Colonic mucosa (tissue), 4 donors: Measurements from ENCODE around the gene PHC3. TPM values are rescaled to one million over a fixed set of nuclear protein-coding genes. Genes with fewer than 3 reads are reported as not detected.
A peak's percentile ranks its signal among the peaks of the same experiment; 100 is the strongest.

Source experiments
- DNase-seq: peaks from one replicate; pipeline ENCODE4 v3.0.0-alpha.2; 2020
- H3K27ac ChIP-seq: fragments of 200-600 bp; one replicate; pipeline ENCODE4 v1.8.0; 2021
- H3K27me3 ChIP-seq: fragments of 200-600 bp; one replicate; pipeline ENCODE4 v1.8.0; 2021
- H3K36me3 ChIP-seq: fragments of 200-600 bp; one replicate; pipeline ENCODE4 v1.8.0; 2021
- H3K4me1 ChIP-seq: fragments of 200-600 bp; one replicate; pipeline ENCODE4 v1.8.0; 2021; ENCODE audit warnings: mild to moderate bottlenecking
- H3K4me3 ChIP-seq: fragments of 200-600 bp; one replicate; pipeline ENCODE4 v1.8.0; 2021
- H3K9ac ChIP-seq, 2 donors: one replicate each; pipeline ENCODE4 v1.7.0; 2013; ENCODE audit warnings: control low read depth in 2 of 2, low read depth in 2 of 2, low read length in 2 of 2
- H3K9me3 ChIP-seq: fragments of 200-600 bp; one replicate; pipeline ENCODE4 v1.8.0; 2021
- CTCF ChIP-seq: fragments of 200-600 bp; IDR thresholded peaks from one replicate; pipeline ENCODE4 v1.8.0; 2022; ENCODE audit warnings: antibody characterized with exemption, mild to moderate bottlenecking
- intact Hi-C: fragments of 100-400 bp; cut with DNase I; formaldehyde crosslinking; loops from one replicate; pipeline ENCODE4 v1.14.1; 2022
- total RNA-seq, 2 donors: library from RNA; stranded (reverse); fragmentation: NEBNext Ultra II Directional in 1 of 2; extraction: Animal tissue kit (Norgen Biotek cat#: 25700) in 1 of 2; gene quantifications; one replicate each; pipeline ENCODE4 v1.2.1, GENCODE V29; 2021
- donor health status: healthy.
- donor health status: DM: no; HTN: no; CAD: no.
- donor health status: DM: no; HTN: no; CAD: no.

PHC3 gene
- total RNA-seq = 10 to 100 TPM; 36.4 to 49.4 TPM

GRCh38 chr3:170180908-170181885 is at the start of gene PHC3:
PHC3 (minus strand) TSS chr3:170181733; CDS start chr3:170181715, 18 bp downstream.
- intact Hi-C loops = no loop called here
- peak; percentile 95 for DNase-seq
- H3K4me3 ChIP-seq = peak within 1 kb of the TSS; percentile 86
- H3K27ac ChIP-seq = peak within 1 kb of the TSS; percentile 99
- H3K36me3 ChIP-seq = no peaks in the 10 kb centered on the region
- H3K9me3 ChIP-seq = no peaks in the 10 kb centered on the region
- TF ChIP-seq CTCF = no peak
- no peaks in the 10 kb centered on the region for H3K27me3 ChIP-seq
- H3K9ac ChIP-seq = peak within 1 kb of the TSS; percentile 94 to 95
- peaks cover 3% of the 10 kb centered on the region for H3K4me1 ChIP-seq

GRCh38 chr3:170228093-170228766 is 46.7 kb upstream of the PHC3 start:
- Histone ChIP-seq H3K36me3 (no peaks in the 10 kb centered on the region), H3K4me3 (no peak overlapping the region), H3K4me1 (no peaks in the 10 kb centered on the region), H3K9ac (no peak overlapping the region), H3K27me3 (no peaks in the 10 kb centered on the region), H3K27ac (no peak overlapping the region), H3K9me3 (no peaks in the 10 kb centered on the region)
- no peak for DNase-seq
- intact Hi-C loops = no loop called here
- TF ChIP-seq CTCF = no peak

- TF ChIP-seq CTCF = no peak
- Histone ChIP-seq H3K36me3 (no peaks in the 10 kb centered on the region), H3K9me3 (no peaks in the 10 kb centered on the region), H3K4me3 (no peak overlapping the region), H3K9ac (no peak overlapping the region), H3K4me1 (no peaks in the 10 kb centered on the region), H3K27me3 (no peaks in the 10 kb centered on the region), H3K27ac (no peak overlapping the region)
- intact Hi-C loops = no loop called here
- DNase-seq = no peak
Observed at GRCh38 chr3:170226426-170226960, 45.0 kb upstream of the PHC3 start.

- H3K27ac ChIP-seq = no peak overlapping the region
Observed at GRCh38 chr3:170225166-170225565, 43.6 kb upstream of the PHC3 start.

More at GRCh38 chr3:170225166-170225565, 43.6 kb upstream of the PHC3 start:
- H3K9ac ChIP-seq = no peak overlapping the region
- no peaks in the 10 kb centered on the region for H3K36me3 ChIP-seq
- no peak for DNase-seq
- no peak overlapping the region for H3K4me3 ChIP-seq
- no peak for TF ChIP-seq CTCF
- intact Hi-C loops = no loop called here
- H3K4me1 ChIP-seq = no peaks in the 10 kb centered on the region
- no peaks in the 10 kb centered on the region for H3K9me3 ChIP-seq
- no peaks in the 10 kb centered on the region for H3K27me3 ChIP-seq
